ENCODE data around the gene CELA2A.
A peak's percentile ranks its signal among the peaks of the same experiment; 100 is the strongest.
"Not testable (repeated sequence)": the region's sequence is repeated elsewhere in the genome, so short reads cannot be mapped to it uniquely, and the experiment has no call there.

CELA2A gene

GRCh38 chr1:15425958-15426357, 30.6 kb upstream of the CELA2A start:
- Histone ChIP-seq H3K9me3 (ENCODE audit: insufficient read depth, low read length) (no peaks in the 10 kb centered on the region), H3K4me1 (ENCODE audit: insufficient read depth, insufficient read length) (peaks cover 8% of the 10 kb centered on the region), H3K27me3 (ENCODE audit: insufficient read depth, insufficient read length) (no peaks in the 10 kb centered on the region), H3K36me3 (ENCODE audit: insufficient read depth, insufficient read length, low read length) (peaks cover 37% of the 10 kb centered on the region), H3K4me3 (ENCODE audit: insufficient read length, low read depth) (no peak overlapping the region), H3K9ac (ENCODE audit: insufficient read length, low read depth) (no peak overlapping the region)
- DNase-seq (ENCODE audit: low read depth, low spot score), result no peak
- TF ChIP-seq SUZ12 (IDR thresholded peaks at IDR 0.05; ENCODE audit: extremely low read depth, insufficient read depth, insufficient read length) (no peak), YY1 (IDR thresholded peaks at IDR 0.05; ENCODE audit: insufficient read depth, insufficient read length) (no peak), ZNF274 (IDR thresholded peaks at IDR 0.05; ENCODE audit: low read depth, low read length) (no peak)

- peaks cover 8% of the 10 kb centered on the region for H3K4me1 ChIP-seq (ENCODE audit: insufficient read depth, insufficient read length)
These were observed 29.8 kb upstream of the CELA2A start for GRCh38 chr1:15426492-15427279.

GRCh38 chr1:15427280-15427666, 29.3 kb upstream of the CELA2A start:
- DNase-seq (ENCODE audit: low read depth, low spot score), result no peak
- no peaks in the 10 kb centered on the region for H3K27me3 ChIP-seq (ENCODE audit: insufficient read depth, insufficient read length)
- peaks cover 8% of the 10 kb centered on the region for H3K4me1 ChIP-seq (ENCODE audit: insufficient read depth, insufficient read length)
- H3K9me3 ChIP-seq (ENCODE audit: insufficient read depth, low read length), result no peaks in the 10 kb centered on the region
- H3K36me3 ChIP-seq (ENCODE audit: insufficient read depth, insufficient read length, low read length), result peaks cover 36% of the 10 kb centered on the region
- H3K4me3 ChIP-seq (ENCODE audit: insufficient read length, low read depth), result no peak overlapping the region
- no peak for TF ChIP-seq SUZ12 (IDR thresholded peaks at IDR 0.05; ENCODE audit: extremely low read depth, insufficient read depth, insufficient read length)
- TF ChIP-seq YY1 (IDR thresholded peaks at IDR 0.05; ENCODE audit: insufficient read depth, insufficient read length), result no peak
- TF ChIP-seq ZNF274 (IDR thresholded peaks at IDR 0.05; ENCODE audit: low read depth, low read length), result no peak
- H3K9ac ChIP-seq (ENCODE audit: insufficient read length, low read depth), result no peak overlapping the region

More at GRCh38 chr1:15426492-15427279, 29.8 kb upstream of the CELA2A start:
- no peak for TF ChIP-seq SUZ12 (IDR thresholded peaks at IDR 0.05; ENCODE audit: extremely low read depth, insufficient read depth, insufficient read length)
- H3K9me3 ChIP-seq (ENCODE audit: insufficient read depth, low read length), result no peaks in the 10 kb centered on the region
- no peaks in the 10 kb centered on the region for H3K27me3 ChIP-seq (ENCODE audit: insufficient read depth, insufficient read length)
- peak overlapping the region; percentile 3 for H3K9ac ChIP-seq (ENCODE audit: insufficient read length, low read depth)
- H3K36me3 ChIP-seq (ENCODE audit: insufficient read depth, insufficient read length, low read length), result peaks cover 36% of the 10 kb centered on the region
- H3K4me3 ChIP-seq (ENCODE audit: insufficient read length, low read depth), result no peak overlapping the region
- no peak for DNase-seq (ENCODE audit: low read depth, low spot score)

- H3K9ac ChIP-seq (ENCODE audit: insufficient read length, low read depth); H3K9me3 ChIP-seq (ENCODE audit: insufficient read depth, low read length); H3K27me3 ChIP-seq (ENCODE audit: insufficient read depth, insufficient read length); DNase-seq (ENCODE audit: low read depth, low spot score); H3K4me3 ChIP-seq (ENCODE audit: insufficient read length, low read depth): not testable (repeated sequence)
- Histone ChIP-seq H3K36me3 (ENCODE audit: insufficient read depth, insufficient read length, low read length) (peaks cover 36% of the 10 kb centered on the region), H3K4me1 (ENCODE audit: insufficient read depth, insufficient read length) (peaks cover 11% of the 10 kb centered on the region)
These were observed 28.3 kb upstream of the CELA2A start for GRCh38 chr1:15428252-15428651.

- peaks cover 36% of the 10 kb centered on the region for H3K36me3 ChIP-seq (ENCODE audit: insufficient read depth, insufficient read length, low read length)
- H3K4me3 ChIP-seq (ENCODE audit: insufficient read length, low read depth), result no peak overlapping the region
- no peaks in the 10 kb centered on the region for H3K9me3 ChIP-seq (ENCODE audit: insufficient read depth, low read length)
- H3K9ac ChIP-seq (ENCODE audit: insufficient read length, low read depth), result no peak overlapping the region
- no peaks in the 10 kb centered on the region for H3K27me3 ChIP-seq (ENCODE audit: insufficient read depth, insufficient read length)
- DNase-seq (ENCODE audit: low read depth, low spot score), result no peak
- TF ChIP-seq YY1 (IDR thresholded peaks at IDR 0.05; ENCODE audit: insufficient read depth, insufficient read length) (no peak), SUZ12 (IDR thresholded peaks at IDR 0.05; ENCODE audit: extremely low read depth, insufficient read depth, insufficient read length) (no peak), ZNF274 (IDR thresholded peaks at IDR 0.05; ENCODE audit: low read depth, low read length) (no peak)
- H3K4me1 ChIP-seq (ENCODE audit: insufficient read depth, insufficient read length), result peaks cover 11% of the 10 kb centered on the region
These were observed 27.6 kb upstream of the CELA2A start for GRCh38 chr1:15428815-15429435.

- Histone ChIP-seq H3K27me3 (ENCODE audit: insufficient read depth, insufficient read length) (no peaks in the 10 kb centered on the region), H3K36me3 (ENCODE audit: insufficient read depth, insufficient read length, low read length) (peaks cover 36% of the 10 kb centered on the region), H3K9ac (ENCODE audit: insufficient read length, low read depth) (no peak overlapping the region), H3K4me3 (ENCODE audit: insufficient read length, low read depth) (no peak overlapping the region), H3K4me1 (ENCODE audit: insufficient read depth, insufficient read length) (peaks cover 11% of the 10 kb centered on the region), H3K9me3 (ENCODE audit: insufficient read depth, low read length) (no peaks in the 10 kb centered on the region)
- TF ChIP-seq SUZ12 (IDR thresholded peaks at IDR 0.05; ENCODE audit: extremely low read depth, insufficient read depth, insufficient read length) (no peak), YY1 (IDR thresholded peaks at IDR 0.05; ENCODE audit: insufficient read depth, insufficient read length) (no peak), ZNF274 (IDR thresholded peaks at IDR 0.05; ENCODE audit: low read depth, low read length) (no peak)
- no peak for DNase-seq (ENCODE audit: low read depth, low spot score)
These were observed 26.8 kb upstream of the CELA2A start for GRCh38 chr1:15429701-15430149.

- Histone ChIP-seq H3K36me3 (ENCODE audit: insufficient read depth, insufficient read length, low read length) (peaks cover 30% of the 10 kb centered on the region), H3K4me1 (ENCODE audit: insufficient read depth, insufficient read length) (peaks cover 10% of the 10 kb centered on the region), H3K27me3 (ENCODE audit: insufficient read depth, insufficient read length) (no peaks in the 10 kb centered on the region), H3K9me3 (ENCODE audit: insufficient read depth, low read length) (no peaks in the 10 kb centered on the region), H3K4me3 (ENCODE audit: insufficient read length, low read depth) (no peak overlapping the region), H3K9ac (ENCODE audit: insufficient read length, low read depth) (no peak overlapping the region)
- no peak for TF ChIP-seq ZNF274 (IDR thresholded peaks at IDR 0.05; ENCODE audit: low read depth, low read length)
- TF ChIP-seq YY1 (IDR thresholded peaks at IDR 0.05; ENCODE audit: insufficient read depth, insufficient read length), result no peak
- no peak for TF ChIP-seq SUZ12 (IDR thresholded peaks at IDR 0.05; ENCODE audit: extremely low read depth, insufficient read depth, insufficient read length)
- peak; percentile 27 for DNase-seq (ENCODE audit: low read depth, low spot score)
These were observed 25.6 kb upstream of the CELA2A start for GRCh38 chr1:15430787-15431570.
